Parathyroid adenoma (tissue), 2 donors: ENCODE measurements around the gene PACSIN1.

ENCODE experiments used
- H2AFZ ChIP-seq: fragments of 300-600 bp; sonication (generic); one replicate; pipeline ENCODE4 v1.7.0; 2017; ENCODE audit warnings: antibody characterized with exemption, mild to moderate bottlenecking
- H3K27ac ChIP-seq: fragments of 300-600 bp; sonication (generic); one replicate; pipeline ENCODE4 v1.7.0; 2017
- H3K27me3 ChIP-seq: fragments of 300-600 bp; sonication (generic); one replicate; pipeline ENCODE4 v1.7.0; 2017; ENCODE audit warnings: low read length; ENCODE audit not compliant: control insufficient read depth, insufficient read depth
- H3K36me3 ChIP-seq: fragments of 300-600 bp; sonication (generic); one replicate; pipeline ENCODE4 v1.7.0; 2017; ENCODE audit warnings: low read length; ENCODE audit not compliant: control insufficient read depth, insufficient read depth
- H3K4me1 ChIP-seq: fragments of 300-600 bp; sonication (generic); one replicate; pipeline ENCODE4 v1.7.0; 2017; ENCODE audit warnings: control low read depth
- H3K4me2 ChIP-seq: fragments of 300-600 bp; sonication (generic); one replicate; pipeline ENCODE4 v1.7.0; 2017; ENCODE audit warnings: low read length
- H3K4me3 ChIP-seq: fragments of 300-600 bp; sonication (generic); one replicate; pipeline ENCODE4 v1.7.0; 2017; ENCODE audit warnings: low read depth, low read length
- H3K79me2 ChIP-seq: fragments of 300-600 bp; sonication (generic); one replicate; pipeline ENCODE4 v1.7.0; 2017; ENCODE audit warnings: control low read depth
- H3K9ac ChIP-seq: fragments of 300-600 bp; sonication (generic); one replicate; pipeline ENCODE4 v1.7.0; 2017; ENCODE audit warnings: mild to moderate bottlenecking
- H3K9me3 ChIP-seq: fragments of 300-600 bp; sonication (generic); one replicate; pipeline ENCODE4 v1.7.0; 2017; ENCODE audit warnings: low read length; ENCODE audit not compliant: control insufficient read depth
- TF ChIP-seq, protein P1 (sequence below): fragments of 300-600 bp; sonication (generic); IDR thresholded peaks from one replicate; pipeline ENCODE4 v1.7.0; 2017; ENCODE audit warnings: antibody characterized with exemption, mild to moderate bottlenecking
- donor health status: primary hyperparathyroidism.

Gene PACSIN1

GRCh38 chr6:34552620-34553019 is 86.7 kb downstream of the PACSIN1 start:
- no peak overlapping the region for H3K9ac ChIP-seq
- no peak overlapping the region for H3K4me3 ChIP-seq
- H3K4me2 ChIP-seq = no peak overlapping the region
- H2AFZ ChIP-seq = no peak overlapping the region
- H3K36me3 ChIP-seq = no peaks in the 10 kb centered on the region
- TF ChIP-seq, protein P1, sequence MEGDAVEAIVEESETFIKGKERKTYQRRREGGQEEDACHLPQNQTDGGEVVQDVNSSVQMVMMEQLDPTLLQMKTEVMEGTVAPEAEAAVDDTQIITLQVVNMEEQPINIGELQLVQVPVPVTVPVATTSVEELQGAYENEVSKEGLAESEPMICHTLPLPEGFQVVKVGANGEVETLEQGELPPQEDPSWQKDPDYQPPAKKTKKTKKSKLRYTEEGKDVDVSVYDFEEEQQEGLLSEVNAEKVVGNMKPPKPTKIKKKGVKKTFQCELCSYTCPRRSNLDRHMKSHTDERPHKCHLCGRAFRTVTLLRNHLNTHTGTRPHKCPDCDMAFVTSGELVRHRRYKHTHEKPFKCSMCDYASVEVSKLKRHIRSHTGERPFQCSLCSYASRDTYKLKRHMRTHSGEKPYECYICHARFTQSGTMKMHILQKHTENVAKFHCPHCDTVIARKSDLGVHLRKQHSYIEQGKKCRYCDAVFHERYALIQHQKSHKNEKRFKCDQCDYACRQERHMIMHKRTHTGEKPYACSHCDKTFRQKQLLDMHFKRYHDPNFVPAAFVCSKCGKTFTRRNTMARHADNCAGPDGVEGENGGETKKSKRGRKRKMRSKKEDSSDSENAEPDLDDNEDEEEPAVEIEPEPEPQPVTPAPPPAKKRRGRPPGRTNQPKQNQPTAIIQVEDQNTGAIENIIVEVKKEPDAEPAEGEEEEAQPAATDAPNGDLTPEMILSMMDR = no peak
- H3K79me2 ChIP-seq = no peaks in the 10 kb centered on the region
- no peaks in the 10 kb centered on the region for H3K27me3 ChIP-seq
- no peak overlapping the region for H3K27ac ChIP-seq
- no peaks in the 10 kb centered on the region for H3K4me1 ChIP-seq
- no peaks in the 10 kb centered on the region for H3K9me3 ChIP-seq

DNA sequence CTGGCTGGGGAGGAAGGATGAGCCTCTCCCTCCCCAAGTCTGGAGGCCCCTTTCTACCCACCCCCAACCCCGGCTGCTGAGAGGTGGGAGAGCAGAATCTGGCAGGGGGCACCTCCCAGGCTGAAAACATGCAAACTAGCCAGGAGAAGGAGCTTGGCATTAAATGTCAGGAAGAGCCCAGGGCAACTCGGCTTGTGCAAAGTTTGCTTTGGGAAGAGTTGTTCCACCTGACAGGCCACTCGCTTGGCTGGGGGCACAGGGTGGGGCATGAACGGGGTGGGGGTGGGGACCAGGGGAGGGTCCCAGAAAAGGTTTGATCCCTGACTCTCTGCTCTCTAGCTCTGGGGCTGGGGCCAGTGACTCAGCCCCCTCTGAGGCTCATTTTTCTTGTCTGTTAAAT is 87.3 kb downstream of the PACSIN1 start:
- TF ChIP-seq, protein P1 = no peak
- no peaks in the 10 kb centered on the region for H3K4me1 ChIP-seq

DNA sequence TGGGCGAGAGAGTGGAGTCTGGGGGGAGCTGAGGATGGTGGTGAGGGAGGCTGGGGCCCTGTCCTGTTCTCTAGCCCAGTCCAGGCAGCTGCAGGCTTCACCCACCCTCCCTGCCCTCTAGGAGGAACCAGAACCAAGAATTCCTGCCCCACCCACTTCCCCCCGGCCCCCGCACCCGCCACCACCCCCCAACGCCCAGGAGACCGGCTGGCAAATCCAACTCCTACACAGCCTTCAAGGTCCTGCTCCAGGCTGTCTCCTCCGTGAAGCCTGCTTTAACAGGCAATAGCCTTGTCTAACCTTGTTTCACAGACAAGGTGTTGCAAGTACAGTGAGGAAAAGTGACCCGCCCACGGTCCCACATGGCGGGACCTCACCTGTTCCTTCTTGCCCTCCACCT is 87.9 kb downstream of the PACSIN1 start:
- Histone ChIP-seq H3K4me3 (no peak overlapping the region), H3K9me3 (no peaks in the 10 kb centered on the region), H3K36me3 (no peaks in the 10 kb centered on the region)

More for the DNA sequence above, 87.3 kb downstream of the PACSIN1 start:
- H3K27ac ChIP-seq = no peak overlapping the region
- H2AFZ ChIP-seq = no peak overlapping the region
- no peaks in the 10 kb centered on the region for H3K9me3 ChIP-seq
- no peak overlapping the region for H3K4me2 ChIP-seq
- no peak overlapping the region for H3K9ac ChIP-seq
- H3K79me2 ChIP-seq = no peaks in the 10 kb centered on the region
- no peaks in the 10 kb centered on the region for H3K27me3 ChIP-seq
- H3K4me3 ChIP-seq = no peak overlapping the region
- H3K36me3 ChIP-seq = no peaks in the 10 kb centered on the region

GRCh38 chr6:34554291-34555006 is 88.6 kb downstream of the PACSIN1 start:
- Histone ChIP-seq H3K4me1 (no peaks in the 10 kb centered on the region), H3K36me3 (no peaks in the 10 kb centered on the region), H3K9me3 (no peaks in the 10 kb centered on the region), H3K27me3 (no peaks in the 10 kb centered on the region), H3K79me2 (no peaks in the 10 kb centered on the region), H3K27ac (no peak overlapping the region), H3K9ac (no peak overlapping the region), H3K4me2 (no peak overlapping the region), H2AFZ (no peak overlapping the region), H3K4me3 (no peak overlapping the region)
- TF ChIP-seq, protein P1 = no peak

More for the DNA sequence above, 87.9 kb downstream of the PACSIN1 start:
- TF ChIP-seq, protein P1 = no peak
- H3K79me2 ChIP-seq = no peaks in the 10 kb centered on the region
- H3K27ac ChIP-seq = no peak overlapping the region
- H3K4me2 ChIP-seq = no peak overlapping the region
- no peaks in the 10 kb centered on the region for H3K27me3 ChIP-seq
- H3K9ac ChIP-seq = no peak overlapping the region
- H3K4me1 ChIP-seq = no peaks in the 10 kb centered on the region
- no peak overlapping the region for H2AFZ ChIP-seq

- no peaks in the 10 kb centered on the region for H3K4me1 ChIP-seq
- H3K36me3 ChIP-seq = no peaks in the 10 kb centered on the region
- H3K79me2 ChIP-seq = no peaks in the 10 kb centered on the region
- H2AFZ ChIP-seq = no peak overlapping the region
- no peak overlapping the region for H3K4me3 ChIP-seq
- no peaks in the 10 kb centered on the region for H3K27me3 ChIP-seq
- no peaks in the 10 kb centered on the region for H3K9me3 ChIP-seq
- H3K9ac ChIP-seq = no peak overlapping the region
- TF ChIP-seq, protein P1 = no peak
- H3K4me2 ChIP-seq = no peak overlapping the region
- H3K27ac ChIP-seq = no peak overlapping the region
These were observed 89.1 kb downstream of the PACSIN1 start for GRCh38 chr6:34555007-34555322.
